ENCODE results near the gene FKBP9.

Gene FKBP9

DNA sequence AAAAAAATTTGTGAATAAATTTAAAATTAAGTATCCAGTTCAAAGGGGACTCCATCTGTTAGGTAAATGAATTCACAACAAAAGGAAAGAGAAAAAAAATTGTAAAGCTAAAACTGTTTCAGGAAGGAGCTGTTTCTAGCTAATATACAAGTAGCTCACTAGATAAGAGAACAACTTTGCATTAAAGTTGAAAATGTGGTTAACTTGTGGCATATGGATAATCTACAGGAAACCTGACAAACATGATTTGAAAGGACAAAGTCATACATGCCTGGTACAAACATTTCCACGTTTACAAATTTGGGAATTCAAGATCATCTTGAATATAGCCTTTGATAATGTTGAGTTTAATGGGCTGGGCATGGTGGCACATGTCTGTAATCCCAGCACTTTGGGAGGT lies 96.5 kb downstream of the FKBP9 start:
- no peak for DNase-seq (ENCODE audit: low read depth)
- TF ChIP-seq CTCF (conservative IDR thresholded peaks at IDR 0.05; ENCODE audit: control insufficient read depth, insufficient read depth, low read depth, low read length), result no peak
- H3K4me3 ChIP-seq (ENCODE audit: control insufficient read depth, low read depth, low read length), result no peak overlapping the region

DNA sequence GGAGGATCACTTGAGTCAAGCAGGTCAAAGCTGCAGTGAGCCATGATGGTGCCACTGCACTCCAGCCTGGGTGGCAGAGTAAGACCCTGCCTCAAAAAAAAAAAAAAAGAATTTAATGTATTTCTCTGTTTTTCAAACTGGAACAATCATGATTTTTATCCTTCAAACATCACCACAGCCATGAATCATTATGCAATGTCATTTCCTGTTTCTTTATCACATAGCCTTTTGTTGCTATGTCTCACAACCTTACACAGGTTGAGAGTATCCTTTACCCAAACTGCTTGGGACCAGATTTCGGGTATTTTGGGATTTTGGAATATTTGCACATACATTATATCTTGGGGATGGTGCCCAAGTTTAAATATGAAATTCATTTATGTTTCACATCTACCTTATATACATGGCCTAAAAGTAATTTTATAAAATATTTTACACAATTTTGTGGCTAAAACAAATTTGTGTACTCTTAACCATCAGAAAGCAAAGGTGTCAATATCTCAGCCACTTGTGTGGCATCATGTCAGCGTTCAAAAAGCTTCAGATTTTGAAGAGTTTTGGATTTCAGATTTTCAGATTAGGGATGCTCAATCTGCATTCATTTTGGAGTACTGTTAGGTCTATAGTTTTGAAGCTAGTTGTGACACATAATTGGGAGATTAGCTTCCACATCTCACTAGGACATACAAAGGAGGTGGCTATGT lies 97.2 kb downstream of the FKBP9 start:
- no peak overlapping the region for H3K4me3 ChIP-seq (ENCODE audit: control insufficient read depth, low read depth, low read length)
- TF ChIP-seq CTCF (conservative IDR thresholded peaks at IDR 0.05; ENCODE audit: control insufficient read depth, insufficient read depth, low read depth, low read length), result no peak
- no peak for DNase-seq (ENCODE audit: low read depth)

- DNase-seq (ENCODE audit: low read depth), result no peak
- H3K4me3 ChIP-seq (ENCODE audit: control insufficient read depth, low read depth, low read length), result no peak overlapping the region
- no peak for TF ChIP-seq CTCF (conservative IDR thresholded peaks at IDR 0.05; ENCODE audit: control insufficient read depth, insufficient read depth, low read depth, low read length)
Observed at GRCh38 chr7:33055158-33055557, 97.9 kb downstream of the FKBP9 start.
